DND-41 (cell line): ENCODE measurements around the gene SEC22A.
"Not testable (repeated sequence)": the region's sequence is repeated elsewhere in the genome, so short reads cannot be mapped to it uniquely, and the experiment has no call there.

Experiments
- ATAC-seq: fragments of 200-7000 bp; cut with Tn5 transposase; 3 replicates; pipeline ENCODE4 v1.9.1; 2021; ENCODE audit warnings: low read depth; ENCODE audit not compliant: insufficient read depth
- DNase-seq: peaks from one replicate; pipeline ENCODE4 v3.0.0-alpha.2; 2020
- H2AFZ ChIP-seq: 2 replicates; pipeline ENCODE4 v1.6.0; 2012; ENCODE audit warnings: low read depth, low read length
- H3K27ac ChIP-seq: 2 replicates; pipeline ENCODE4 v1.5.1; 2012; ENCODE audit warnings: low read length, inconsistent platforms
- H3K27me3 ChIP-seq: fragments of 200-600 bp; sonication (generic); 2 replicates; pipeline ENCODE4 v1.6.0; 2012; ENCODE audit warnings: low read length, mild to moderate bottlenecking, inconsistent platforms; ENCODE audit not compliant: insufficient read depth, poor library complexity
- H3K36me3 ChIP-seq: 2 replicates; pipeline ENCODE4 v1.5.1; 2012; ENCODE audit warnings: low read length, inconsistent platforms; ENCODE audit not compliant: insufficient read depth
- H3K4me1 ChIP-seq: 2 replicates; pipeline ENCODE4 v1.5.1; 2012; ENCODE audit warnings: mild to moderate bottlenecking, low read length; ENCODE audit not compliant: insufficient read depth
- H3K4me2 ChIP-seq: 2 replicates; pipeline ENCODE4 v1.6.0; 2012; ENCODE audit warnings: mild to moderate bottlenecking, moderate library complexity, low read length, inconsistent platforms; ENCODE audit not compliant: insufficient read depth
- H3K4me3 ChIP-seq, 2 experiments: fragments of 200-600 bp in 1 of 2; shearing (Covaris generic) in 1 of 2; 2 replicates each; pipeline ENCODE4 v1.5.1; 2012 to 2016; ENCODE audit warnings: inconsistent platforms in 2 of 2, low read length in 2 of 2, mild to moderate bottlenecking in 2 of 2, low read depth in 1 of 2, moderate library complexity in 1 of 2
- H3K79me2 ChIP-seq: 2 replicates; pipeline ENCODE4 v1.6.0; 2012; ENCODE audit warnings: low read length, inconsistent platforms; ENCODE audit not compliant: insufficient read depth
- H3K9ac ChIP-seq: 2 replicates; pipeline ENCODE4 v1.6.0; 2012; ENCODE audit warnings: low read depth, mild to moderate bottlenecking, inconsistent platforms, low read length, moderate library complexity
- H3K9me3 ChIP-seq: 2 replicates; pipeline ENCODE4 v1.5.1; 2012; ENCODE audit warnings: low read length, moderate library complexity, mild to moderate bottlenecking, inconsistent platforms; ENCODE audit not compliant: insufficient read depth, severe bottlenecking
- H4K20me1 ChIP-seq: 2 replicates; pipeline ENCODE4 v1.6.0; 2012; ENCODE audit warnings: low read length; ENCODE audit not compliant: insufficient read depth
- EZH2 ChIP-seq: IDR thresholded peaks from 3 replicates; pipeline ENCODE4 v1.6.1; 2012; ENCODE audit warnings: borderline replicate concordance, low read depth, mild to moderate bottlenecking, moderate library complexity, low read length, inconsistent platforms; ENCODE audit not compliant: severe bottlenecking
- TF ChIP-seq, protein P1 (sequence below): IDR thresholded peaks from 2 replicates; pipeline ENCODE4 v1.5.1; 2012; ENCODE audit warnings: borderline replicate concordance, low read length, moderate library complexity, mild to moderate bottlenecking; ENCODE audit not compliant: poor library complexity, severe bottlenecking; ENCODE audit errors: extremely low read depth

The SEC22A gene

GRCh38 chr3:123198372-123198771 lies 3.4 kb upstream of the SEC22A start:
- H2AFZ ChIP-seq, result no peak overlapping the region
- H3K4me2 ChIP-seq, result no peak overlapping the region
- no peak overlapping the region for H3K27ac ChIP-seq
- H3K4me1 ChIP-seq, result peaks cover 23% of the 10 kb centered on the region
- no peak overlapping the region for H3K4me3 ChIP-seq
- DNase-seq (no peak), ATAC-seq (no peak)
- H4K20me1 ChIP-seq, result no peaks in the 10 kb centered on the region
- H3K9me3 ChIP-seq, result no peaks in the 10 kb centered on the region
- H3K27me3 ChIP-seq, result no peaks in the 10 kb centered on the region
- no peaks in the 10 kb centered on the region for H3K36me3 ChIP-seq
- H3K79me2 ChIP-seq, result peaks cover 16% of the 10 kb centered on the region
- TF ChIP-seq, protein P1, sequence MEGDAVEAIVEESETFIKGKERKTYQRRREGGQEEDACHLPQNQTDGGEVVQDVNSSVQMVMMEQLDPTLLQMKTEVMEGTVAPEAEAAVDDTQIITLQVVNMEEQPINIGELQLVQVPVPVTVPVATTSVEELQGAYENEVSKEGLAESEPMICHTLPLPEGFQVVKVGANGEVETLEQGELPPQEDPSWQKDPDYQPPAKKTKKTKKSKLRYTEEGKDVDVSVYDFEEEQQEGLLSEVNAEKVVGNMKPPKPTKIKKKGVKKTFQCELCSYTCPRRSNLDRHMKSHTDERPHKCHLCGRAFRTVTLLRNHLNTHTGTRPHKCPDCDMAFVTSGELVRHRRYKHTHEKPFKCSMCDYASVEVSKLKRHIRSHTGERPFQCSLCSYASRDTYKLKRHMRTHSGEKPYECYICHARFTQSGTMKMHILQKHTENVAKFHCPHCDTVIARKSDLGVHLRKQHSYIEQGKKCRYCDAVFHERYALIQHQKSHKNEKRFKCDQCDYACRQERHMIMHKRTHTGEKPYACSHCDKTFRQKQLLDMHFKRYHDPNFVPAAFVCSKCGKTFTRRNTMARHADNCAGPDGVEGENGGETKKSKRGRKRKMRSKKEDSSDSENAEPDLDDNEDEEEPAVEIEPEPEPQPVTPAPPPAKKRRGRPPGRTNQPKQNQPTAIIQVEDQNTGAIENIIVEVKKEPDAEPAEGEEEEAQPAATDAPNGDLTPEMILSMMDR, result no peak
- no peak for TF ChIP-seq EZH2
- H3K9ac ChIP-seq, result no peak overlapping the region

GRCh38 chr3:123201223-123201556 lies 553 bp upstream of the SEC22A start:
- Histone ChIP-seq H3K9ac (peak overlapping the region; percentile 83), H3K4me1 (peaks cover 28% of the 10 kb centered on the region), H3K36me3 (no peaks in the 10 kb centered on the region), H3K27ac (peak overlapping the region; percentile 80), H3K79me2 (peaks cover 38% of the 10 kb centered on the region), H4K20me1 (no peaks in the 10 kb centered on the region), H3K9me3 (no peaks in the 10 kb centered on the region), H3K4me2 (peak overlapping the region; percentile 89), H3K4me3 (peak overlapping the region; percentile 19 to 87; a peak in 3 of 4 replicates), H2AFZ (peak overlapping the region; percentile 100), H3K27me3 (no peaks in the 10 kb centered on the region)
- TF ChIP-seq EZH2, result no peak
- TF ChIP-seq, protein P1, result no peak
- DNase-seq, result no peak
- no peak for ATAC-seq

GRCh38 chr3:123202451-123202850 lies 708 bp downstream of the SEC22A start:
- Histone ChIP-seq H3K4me1 (peaks cover 28% of the 10 kb centered on the region), H4K20me1 (no peaks in the 10 kb centered on the region), H3K27me3 (no peaks in the 10 kb centered on the region), H3K27ac (peak overlapping the region; percentile 64), H3K9me3 (no peaks in the 10 kb centered on the region), H3K36me3 (no peaks in the 10 kb centered on the region), H3K9ac (peak overlapping the region; percentile 83), H3K4me3 (peak overlapping the region; percentile 68 to 87; a peak in 3 of 4 replicates), H3K79me2 (peaks cover 43% of the 10 kb centered on the region), H2AFZ (peak overlapping the region; percentile 98), H3K4me2 (peak overlapping the region; percentile 89)
- ATAC-seq (no peak), DNase-seq (no peak)
- TF ChIP-seq, protein P1, result no peak
- TF ChIP-seq EZH2, result no peak

GRCh38 chr3:123218990-123219389 lies 17.2 kb downstream of the SEC22A start:
- no peaks in the 10 kb centered on the region for H3K4me1 ChIP-seq
- no peak overlapping the region for H3K4me3 ChIP-seq
- peaks cover 17% of the 10 kb centered on the region; the same call in 1 of the 2 replicates for H3K36me3 ChIP-seq
- no peak overlapping the region for H3K27ac ChIP-seq
- H3K9me3 ChIP-seq, result no peaks in the 10 kb centered on the region
- H4K20me1 ChIP-seq, result no peaks in the 10 kb centered on the region
- no peaks in the 10 kb centered on the region for H3K27me3 ChIP-seq
- no peak overlapping the region for H3K9ac ChIP-seq
- ATAC-seq (no peak), DNase-seq (no peak)
- H3K4me2 ChIP-seq, result no peak overlapping the region
- peaks cover 12% of the 10 kb centered on the region for H3K79me2 ChIP-seq
- H2AFZ ChIP-seq, result no peak overlapping the region
- TF ChIP-seq, protein P1, result no peak
- no peak for TF ChIP-seq EZH2

- not testable (repeated sequence) for H3K9me3 ChIP-seq, DNase-seq, H3K79me2 ChIP-seq, ATAC-seq, H3K9ac ChIP-seq, H3K4me2 ChIP-seq, H3K4me1 ChIP-seq, H3K4me3 ChIP-seq, H4K20me1 ChIP-seq, H3K27ac ChIP-seq, H3K27me3 ChIP-seq, H2AFZ ChIP-seq
- H3K36me3 ChIP-seq, result peaks cover 21% of the 10 kb centered on the region
These were observed 19.6 kb downstream of the SEC22A start for GRCh38 chr3:123221369-123221768.
